AG20443 (cell line): ENCODE measurements around the gene ULK4.
"Not testable (repeated sequence)": the region's sequence is repeated elsewhere in the genome, so short reads cannot be mapped to it uniquely, and the experiment has no call there.

Source experiments
- DNase-seq: peaks from one replicate; pipeline ENCODE4 v3.0.0; 2012; ENCODE audit warnings: low spot score, mixed read lengths

The ULK4 gene

DNA sequence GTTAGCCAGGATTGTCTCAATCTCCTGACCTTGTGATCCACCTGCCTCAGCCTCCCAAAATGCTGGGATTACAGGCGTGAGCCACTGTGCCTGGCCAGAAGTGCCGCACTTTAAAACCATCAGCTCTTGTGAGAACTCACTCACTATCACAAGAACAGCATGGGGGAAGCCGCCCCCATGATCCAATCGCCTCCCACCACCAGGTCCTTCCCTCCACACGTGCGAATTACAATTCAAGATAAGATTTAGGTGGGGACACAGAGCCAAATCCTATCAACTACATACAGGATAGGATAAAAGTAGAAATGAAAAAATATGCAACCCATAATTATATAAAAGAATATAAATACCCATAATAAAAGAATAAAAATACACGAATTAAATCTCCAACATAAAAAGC is 199.0 kb downstream of the ULK4 start:
- not testable (repeated sequence) for DNase-seq

DNA sequence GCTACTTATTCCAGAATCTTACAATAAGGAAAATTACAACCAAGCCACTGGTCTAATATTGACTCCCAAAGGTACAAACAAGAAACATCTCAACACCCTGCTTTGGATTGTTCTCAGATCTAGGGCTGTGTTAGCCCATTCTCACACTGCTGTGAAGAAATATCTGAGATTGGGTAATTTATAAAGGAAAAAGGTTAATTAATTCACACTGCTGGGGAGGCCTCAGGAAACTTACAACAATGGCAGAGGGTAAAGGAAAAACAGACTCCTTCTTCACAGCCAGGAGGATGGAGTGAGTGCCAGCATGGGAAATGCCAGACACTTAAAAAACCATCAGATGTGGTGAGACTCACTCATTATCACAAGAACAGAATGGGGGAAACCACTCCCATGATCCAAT is 208.3 kb downstream of the ULK4 start:
- DNase-seq = no peak

DNA sequence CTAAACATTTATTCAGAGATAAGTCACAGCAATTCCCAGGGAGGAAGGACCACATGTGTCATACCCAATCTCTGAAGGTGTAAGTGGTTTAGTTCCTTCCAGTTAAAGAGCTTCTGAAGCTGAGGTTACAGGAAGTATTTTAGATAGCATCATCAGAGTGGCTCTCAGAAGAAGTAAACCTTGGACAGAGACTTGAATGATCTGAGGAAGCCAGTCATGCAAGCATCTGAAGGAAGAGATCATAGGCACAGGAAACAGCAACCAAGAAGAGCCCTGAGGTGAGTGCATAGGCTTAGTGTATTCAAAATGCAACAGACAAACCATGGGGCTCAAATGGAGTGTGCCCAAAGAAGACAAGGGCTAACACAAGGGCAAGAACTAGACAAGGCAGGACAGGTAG is 210.3 kb downstream of the ULK4 start:
- DNase-seq = no peak

DNA sequence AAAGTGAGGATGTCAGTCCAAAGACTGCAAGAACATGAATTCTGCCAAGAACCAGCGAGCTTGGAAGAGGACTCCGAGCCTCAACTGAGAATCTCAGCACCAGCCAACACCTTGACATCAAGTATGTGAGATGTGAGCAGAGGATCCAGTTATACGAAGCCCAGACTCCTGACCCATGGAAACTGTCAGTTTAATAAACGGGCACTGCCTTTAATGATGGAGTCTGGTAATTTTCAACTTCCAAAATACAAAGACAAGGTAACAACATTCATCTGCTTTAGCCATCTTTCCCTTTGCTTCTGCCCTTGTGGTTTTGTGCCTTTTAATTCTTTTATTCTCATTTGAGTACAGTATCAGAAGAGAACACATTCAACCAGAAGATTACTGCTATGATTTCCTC is 211.9 kb downstream of the ULK4 start:
- no peak for DNase-seq

DNA sequence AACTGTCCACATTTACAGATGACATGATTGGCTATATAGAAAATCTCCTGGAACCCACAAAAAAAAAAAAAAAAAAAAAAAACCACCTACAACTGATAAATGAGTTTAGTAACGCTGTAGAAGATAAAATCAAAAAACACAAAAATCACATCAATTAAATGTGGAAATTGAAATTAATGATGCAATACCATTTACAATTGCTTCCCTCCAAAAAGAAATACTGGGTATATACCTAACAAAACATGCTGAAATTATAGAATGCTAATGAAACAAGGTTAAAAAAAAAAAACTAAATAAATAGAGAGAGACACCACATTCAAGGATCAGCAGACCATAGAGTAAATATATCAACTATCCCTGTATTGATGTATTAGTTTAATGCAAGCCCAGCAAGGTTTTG is 215.7 kb downstream of the ULK4 start:
- no peak for DNase-seq

DNA sequence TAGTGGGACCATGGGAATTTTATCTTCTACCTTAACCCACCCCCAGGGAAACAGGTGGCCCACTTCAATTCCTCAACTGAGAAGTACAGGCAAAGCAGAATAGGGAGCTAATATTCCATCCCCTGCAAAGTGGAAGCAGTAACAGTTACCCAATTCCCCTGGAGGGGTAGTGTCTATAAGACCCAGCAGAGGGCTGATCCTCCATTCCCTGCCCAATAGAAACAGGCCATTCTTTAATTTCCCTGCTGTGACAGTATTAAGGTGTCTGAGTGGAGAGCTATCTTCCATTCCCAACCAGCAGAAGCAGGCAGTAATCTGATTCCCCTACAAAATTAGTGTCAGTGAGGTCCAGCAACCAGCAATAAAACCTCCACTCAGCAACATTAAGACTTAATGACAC is 219.8 kb downstream of the ULK4 start:
- no peak for DNase-seq

DNA sequence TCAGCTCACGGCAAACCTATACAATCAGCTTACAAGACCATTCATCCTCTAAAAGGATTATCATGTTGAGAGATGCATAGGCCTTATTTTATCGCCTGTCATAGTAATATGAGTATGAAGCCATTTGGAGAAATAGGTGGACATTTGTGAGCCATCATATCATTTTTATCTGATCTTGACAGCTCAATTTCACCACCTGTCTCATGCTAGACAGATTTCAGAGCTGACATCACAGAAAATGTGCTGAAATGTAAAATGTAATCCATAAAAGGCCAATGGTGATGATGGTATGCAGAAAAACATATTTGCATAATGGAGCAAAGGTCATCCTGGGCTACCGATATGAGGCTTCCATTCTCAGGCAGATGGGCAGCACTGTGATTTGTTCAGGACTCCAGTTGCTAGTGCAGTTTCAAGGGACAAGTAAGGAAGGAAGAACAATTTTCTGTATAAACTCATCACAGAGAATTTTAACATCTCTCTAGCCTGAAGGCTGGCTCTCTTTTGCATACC is 221.5 kb downstream of the ULK4 start:
- no peak for DNase-seq

DNA sequence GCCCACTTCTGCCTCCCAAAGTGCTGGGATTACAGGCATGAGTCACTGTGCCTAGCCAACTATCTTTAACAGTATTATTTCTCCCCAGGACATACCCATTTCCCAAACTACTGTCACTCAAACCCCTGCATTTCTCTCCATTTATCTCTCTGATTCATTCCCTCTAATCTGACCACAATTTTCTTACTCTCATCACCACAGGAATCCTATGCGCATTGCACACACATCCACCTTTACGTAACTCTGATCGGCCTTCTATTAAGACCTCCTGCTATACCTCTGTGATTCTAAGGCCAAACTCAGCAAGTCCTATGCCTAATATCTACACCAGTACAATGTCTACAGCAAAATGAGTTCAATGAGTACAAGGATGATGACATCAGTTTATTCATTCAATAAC is 235.0 kb downstream of the ULK4 start:
- no peak for DNase-seq

DNA sequence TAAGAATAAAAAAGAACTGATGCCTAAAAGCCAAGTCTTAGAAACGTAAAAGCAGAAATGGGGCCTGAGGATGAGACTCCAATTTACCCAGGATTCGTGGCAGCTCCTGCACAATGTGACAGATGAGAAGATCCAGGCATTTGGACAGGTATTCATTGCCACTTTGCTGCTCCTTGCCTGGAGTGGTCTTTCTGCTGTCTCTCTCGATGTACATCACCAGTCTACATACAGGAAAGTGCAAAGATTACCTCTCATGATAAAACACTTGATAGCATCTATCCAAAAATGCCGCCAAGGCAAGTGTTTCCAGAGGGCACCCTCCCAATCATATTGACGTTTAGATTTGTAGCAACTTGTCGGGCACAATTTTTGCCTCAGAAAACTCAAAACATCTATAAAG is 244.3 kb downstream of the ULK4 start:
- DNase-seq = no peak

DNA sequence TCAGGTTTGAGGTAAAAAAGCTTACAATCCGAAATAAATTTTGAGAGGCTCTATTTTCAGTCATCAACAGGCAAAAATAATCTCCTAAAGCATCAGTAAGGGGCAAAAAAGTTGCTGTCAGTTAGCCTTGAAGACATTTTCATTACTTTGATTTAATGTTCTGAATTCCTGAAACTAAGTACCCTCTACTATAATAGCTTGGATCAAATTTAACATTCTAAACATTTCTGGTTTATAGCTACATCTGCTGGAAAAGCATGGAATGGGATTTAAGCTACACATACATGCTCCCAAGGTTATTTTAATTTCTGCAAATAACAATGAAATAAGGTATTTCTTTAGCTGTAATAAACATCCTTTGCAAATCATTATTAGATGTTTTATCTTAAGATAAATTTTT is 245.4 kb downstream of the ULK4 start:
- DNase-seq = peak; percentile 27

DNA sequence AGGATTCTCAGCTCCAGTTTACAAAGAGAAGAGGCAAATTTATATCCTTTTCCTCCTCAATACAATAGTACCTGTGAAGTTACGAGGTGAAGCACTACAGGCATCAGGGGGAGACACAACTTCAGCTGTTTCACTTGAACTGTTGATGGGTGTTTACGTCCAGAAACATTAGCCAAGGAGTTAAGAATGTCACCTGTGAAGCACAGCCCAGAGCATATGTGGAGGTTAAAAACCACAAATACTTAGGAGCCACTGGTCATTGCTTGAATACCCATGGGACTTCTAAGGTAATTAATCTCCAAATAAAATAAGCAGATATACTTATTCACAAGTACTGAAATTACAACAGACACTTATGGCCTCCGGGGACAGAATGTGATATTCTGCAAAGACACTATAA is 246.5 kb downstream of the ULK4 start:
- no peak for DNase-seq

DNA sequence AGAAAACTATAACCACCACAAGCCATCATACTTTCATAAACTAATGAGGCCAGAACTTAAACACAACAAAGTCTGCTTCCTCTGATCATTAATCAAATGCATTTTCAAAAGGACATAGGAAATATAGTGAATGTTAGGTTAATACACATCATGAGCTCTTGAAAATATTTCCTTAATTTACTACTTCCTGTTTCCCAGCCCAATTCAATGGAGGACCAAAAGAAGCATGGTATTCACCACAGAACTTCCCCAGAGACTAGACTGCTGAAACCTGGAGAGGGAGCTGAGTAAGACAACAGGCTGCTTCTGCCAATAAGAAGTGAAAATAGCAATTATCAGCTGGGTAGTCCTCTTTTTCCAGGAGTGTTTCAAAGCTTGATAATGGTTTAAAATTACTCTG is 250.3 kb downstream of the ULK4 start:
- DNase-seq = peak; percentile 38

DNA sequence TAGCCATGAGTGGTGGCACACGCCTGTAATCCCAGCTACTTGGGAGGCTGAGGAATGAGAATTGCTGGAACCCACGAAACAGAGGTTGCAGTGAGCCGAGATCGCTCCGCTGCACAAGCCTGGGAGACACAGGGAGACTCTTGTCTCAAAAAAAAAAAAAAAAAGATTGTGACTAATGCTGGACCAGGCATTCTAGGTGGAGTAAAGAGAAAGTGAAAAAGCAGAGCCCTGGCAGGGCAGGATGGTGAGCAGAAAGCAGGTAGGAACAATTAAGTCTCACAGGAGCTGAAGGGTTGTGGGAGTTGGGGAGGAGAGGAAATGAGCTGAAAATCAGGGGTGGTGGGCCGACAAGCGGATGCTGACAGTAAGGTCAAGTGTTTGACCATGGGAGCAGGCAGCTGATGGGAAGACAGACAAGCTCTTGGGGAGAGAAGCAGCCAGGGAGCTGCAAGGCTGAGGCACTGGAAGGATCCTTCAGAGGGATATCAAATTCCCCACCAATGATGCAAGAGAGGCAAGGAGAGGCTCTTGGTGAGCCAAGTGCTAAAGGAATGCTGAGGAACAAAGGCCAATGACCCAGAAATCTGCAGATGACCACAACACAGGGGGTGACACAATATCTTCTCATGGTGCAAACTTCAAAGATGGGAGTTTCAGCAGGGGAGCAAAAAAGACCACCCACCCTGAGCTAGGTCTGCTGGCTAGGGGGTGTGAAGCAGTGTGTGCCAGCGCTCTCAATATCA is 251.1 kb downstream of the ULK4 start:
- peak; percentile 85 for DNase-seq

DNA sequence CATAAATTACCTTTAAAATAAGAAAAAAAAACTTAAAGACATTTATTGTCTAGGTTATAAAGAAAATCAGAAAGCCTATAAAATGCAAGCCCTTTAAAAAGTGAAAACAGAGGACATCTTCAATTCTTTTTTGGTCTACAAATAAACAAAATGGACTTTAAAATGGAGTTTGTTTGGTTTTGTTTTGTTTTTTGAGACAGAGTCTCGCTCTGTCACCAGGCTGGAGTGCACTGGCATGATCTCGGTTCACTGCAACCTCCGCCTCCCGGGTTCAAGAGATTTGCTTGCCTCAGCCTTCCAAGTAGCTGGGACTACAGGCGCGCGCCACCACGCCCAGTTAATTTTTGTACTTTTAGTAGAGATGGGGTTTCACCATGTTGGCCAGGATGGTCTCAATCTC is 252.7 kb downstream of the ULK4 start:
- DNase-seq = not testable (repeated sequence)

DNA sequence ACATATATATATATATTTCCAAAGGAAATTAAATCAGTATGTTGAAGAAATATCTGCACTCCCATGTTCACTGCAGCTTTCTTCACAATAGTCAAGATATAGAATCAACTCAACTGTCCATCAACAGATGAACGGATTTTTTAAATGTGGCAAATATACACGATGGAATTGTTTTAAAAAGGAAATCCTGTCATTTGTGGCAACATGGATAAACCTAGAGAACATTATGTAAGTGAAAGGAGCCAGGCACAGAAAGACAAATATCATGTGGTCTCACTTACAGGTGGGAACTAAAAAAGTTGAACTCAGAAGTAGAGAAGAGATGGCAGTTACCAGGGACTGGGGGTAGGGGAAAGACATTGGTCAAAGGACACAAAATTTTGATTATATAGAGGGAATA is 253.7 kb downstream of the ULK4 start:
- no peak for DNase-seq

DNA sequence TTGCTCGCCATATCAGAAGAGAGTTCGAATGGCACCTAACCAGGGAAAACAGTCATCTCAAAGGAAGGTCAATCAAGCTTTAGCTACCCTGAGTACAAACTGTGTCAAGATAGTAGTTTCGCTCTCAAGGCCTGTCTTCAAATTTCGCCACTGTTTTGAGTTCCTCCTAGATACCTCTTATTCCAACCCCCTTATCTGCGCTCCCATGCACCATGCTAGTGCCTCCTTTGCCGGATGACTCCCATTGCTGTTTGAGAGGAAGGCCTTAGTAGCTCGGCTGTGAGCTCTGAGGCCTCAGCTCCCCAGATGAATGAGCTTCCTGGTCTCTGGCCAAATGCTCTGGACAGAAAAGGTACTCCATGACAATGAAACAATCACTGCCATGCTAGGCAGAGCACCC is 256.0 kb downstream of the ULK4 start:
- DNase-seq = no peak

DNA sequence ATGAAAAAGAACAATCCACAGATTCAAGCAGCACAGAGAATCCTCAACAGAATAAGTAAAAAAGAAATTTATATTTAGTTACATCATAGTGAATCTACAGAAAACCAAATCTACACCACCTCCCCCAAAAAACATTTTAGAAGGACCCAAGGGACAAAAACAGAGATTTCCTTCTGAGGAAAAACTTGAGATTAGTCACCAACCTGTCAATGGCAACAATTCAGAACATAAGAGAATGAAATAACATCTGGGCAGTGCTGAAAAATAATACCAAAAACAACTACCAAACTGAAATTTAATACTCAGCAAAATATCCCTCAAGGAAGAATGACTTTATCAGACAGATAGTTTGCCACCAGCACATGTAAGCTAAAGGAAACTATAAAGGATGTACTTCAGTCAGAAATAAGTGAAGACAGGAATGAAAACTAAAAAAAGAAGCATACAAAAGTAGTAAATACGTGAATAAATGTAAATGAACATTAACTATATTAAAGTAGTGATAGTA is 260.7 kb downstream of the ULK4 start:
- DNase-seq = no peak

DNA sequence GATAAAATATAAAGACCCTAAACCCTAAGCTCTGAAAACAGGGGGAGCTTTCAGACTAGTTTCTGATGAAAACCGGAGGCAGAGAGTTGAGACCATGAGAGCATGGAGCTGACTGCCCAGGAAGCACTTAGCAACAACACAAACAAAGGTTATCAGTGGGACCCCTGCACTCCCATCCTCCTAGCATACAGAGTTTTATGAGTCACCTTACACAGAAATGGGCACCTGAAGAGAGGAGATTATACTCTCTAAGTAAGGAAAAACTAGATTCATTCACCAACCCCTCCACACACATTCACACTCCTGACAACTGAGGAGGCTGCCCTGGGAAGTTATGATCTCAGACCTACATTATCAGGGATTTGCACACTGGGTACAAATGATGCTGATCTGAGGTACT is 261.7 kb downstream of the ULK4 start:
- DNase-seq = no peak

DNA sequence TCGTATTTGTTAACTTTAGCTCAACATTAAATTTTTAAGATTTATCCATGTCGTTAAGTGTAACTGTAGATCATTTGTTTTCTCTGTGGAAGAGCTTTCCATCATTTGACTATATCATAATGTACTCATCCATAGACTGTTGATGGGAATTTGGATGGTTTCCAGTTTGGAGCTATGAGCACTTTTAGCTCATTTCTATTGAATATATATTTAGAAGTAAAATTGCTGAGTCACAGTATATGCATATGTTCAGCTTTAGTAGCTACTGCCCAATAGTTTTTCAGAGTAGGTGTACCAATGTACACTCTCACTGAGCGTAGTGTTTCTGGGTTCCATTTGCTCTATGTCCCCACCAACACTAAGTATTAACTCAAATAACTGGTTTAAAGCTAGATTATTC is 263.0 kb downstream of the ULK4 start:
- no peak for DNase-seq

DNA sequence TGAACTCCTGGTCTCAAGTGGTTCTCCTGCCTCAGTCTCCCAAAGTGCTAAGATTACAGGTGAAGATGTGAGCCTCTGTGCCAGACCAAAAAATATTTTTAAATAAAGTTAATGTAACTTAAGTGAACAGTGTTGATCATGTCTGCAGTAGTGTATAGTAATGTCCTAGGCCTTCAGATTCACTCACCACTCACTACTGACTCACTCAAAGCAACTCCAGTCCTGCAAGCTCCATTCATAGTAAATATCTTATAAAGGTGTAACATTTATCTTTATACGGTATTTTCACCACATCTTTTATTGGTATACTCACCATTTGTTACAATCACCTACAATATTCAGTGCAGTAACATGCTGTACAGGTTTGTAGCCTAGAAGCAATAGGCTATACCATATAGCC is 264.2 kb downstream of the ULK4 start:
- DNase-seq = no peak

DNA sequence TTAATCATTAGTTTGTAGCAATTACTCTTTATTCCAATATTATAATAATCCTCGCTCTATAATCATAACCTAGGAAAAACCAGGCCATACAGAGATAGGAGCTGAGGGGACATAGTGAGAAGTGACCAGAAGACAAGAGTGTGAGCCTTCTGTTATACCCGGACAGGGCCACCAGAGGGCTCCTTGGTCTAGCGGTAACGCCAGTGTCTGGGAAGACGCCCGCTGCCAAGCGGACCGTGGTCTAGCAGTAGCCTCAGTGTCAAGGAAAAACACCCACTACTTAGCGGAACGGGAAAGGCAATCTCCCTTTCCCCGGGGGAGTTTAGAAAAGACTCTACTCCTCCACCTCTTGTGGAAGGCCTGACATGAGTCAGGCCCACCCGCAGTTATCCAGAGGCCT is 266.1 kb downstream of the ULK4 start:
- not testable (repeated sequence) for DNase-seq

DNA sequence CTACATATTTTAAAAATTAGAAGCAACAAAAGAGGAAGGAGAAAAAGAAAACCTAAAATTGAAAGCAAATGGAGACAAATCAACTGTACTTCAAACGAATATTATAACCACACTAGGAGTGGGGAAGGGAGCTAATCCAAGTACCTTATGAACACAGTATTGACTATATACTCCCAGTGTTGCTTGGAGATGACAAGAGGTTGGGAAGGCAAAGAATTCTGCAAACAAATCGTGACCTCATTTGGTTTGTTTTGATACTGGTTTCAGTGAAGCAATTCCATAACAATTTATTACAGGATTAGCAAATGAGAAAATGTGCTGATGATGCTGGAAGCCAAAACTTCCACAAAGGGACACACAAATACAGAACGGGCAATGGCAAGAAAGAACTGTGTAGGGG is 268.1 kb downstream of the ULK4 start:
- peak; percentile 47 for DNase-seq

DNA sequence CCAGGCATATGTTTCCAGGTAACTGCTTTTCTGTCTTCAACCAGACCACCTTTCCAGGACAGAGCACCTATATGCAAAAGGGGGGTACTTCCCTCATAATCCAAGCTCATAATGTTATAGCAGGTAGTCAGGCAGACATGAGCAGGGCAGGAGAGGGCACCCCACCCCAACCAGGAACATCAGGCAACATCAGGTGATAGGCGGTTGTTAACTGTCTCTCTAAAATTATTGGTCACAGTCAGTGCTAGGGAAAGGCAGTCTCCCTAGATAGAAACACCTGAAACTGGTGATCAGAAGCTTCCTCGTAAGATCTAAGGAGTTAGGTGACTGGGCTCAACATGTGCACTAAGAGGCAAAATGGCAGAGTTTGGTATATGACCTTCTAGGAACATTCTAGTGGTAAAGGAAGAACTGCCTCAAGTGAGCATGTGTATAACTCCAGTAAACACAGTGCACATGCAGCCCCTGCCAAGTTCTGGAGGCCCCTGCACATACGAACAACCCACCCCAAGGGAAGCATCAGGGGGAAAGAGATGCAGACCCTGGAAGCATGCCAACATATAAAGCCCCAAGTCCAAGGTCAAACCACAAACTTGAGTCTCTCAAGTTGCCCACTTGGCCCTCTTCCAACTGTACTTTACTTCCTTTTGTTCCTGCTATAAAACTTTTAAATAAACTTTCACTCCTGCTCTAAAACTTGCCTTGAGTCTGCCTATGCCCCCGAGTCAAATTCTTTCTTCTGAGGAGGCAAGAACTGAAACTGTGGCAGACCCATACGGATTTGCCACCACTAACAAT is 270.9 kb downstream of the ULK4 start:
- DNase-seq = no peak
